WERI-Rb-1 (cell line): ENCODE results near the gene ZFYVE21.

Experiments used
- DNase-seq: peaks from one replicate; pipeline ENCODE4 v3.0.0-alpha.2; 2020
- H3K27ac ChIP-seq: fragments of 250-450 bp; sonication (Bioruptor Pico); 2 replicates; pipeline ENCODE4 v1.5.1; 2020; ENCODE audit warnings: mild to moderate bottlenecking, moderate library complexity
- H3K27me3 ChIP-seq: fragments of 250-450 bp; sonication (Bioruptor Pico); 2 replicates; pipeline ENCODE4 v1.5.1; 2021; ENCODE audit warnings: mild to moderate bottlenecking, low read depth, moderate library complexity; ENCODE audit not compliant: insufficient read depth, severe bottlenecking
- H3K36me3 ChIP-seq: fragments of 250-450 bp; sonication (Bioruptor Pico); 2 replicates; pipeline ENCODE4 v1.5.1; 2020; ENCODE audit warnings: mild to moderate bottlenecking, moderate library complexity
- H3K4me3 ChIP-seq: 2 replicates; pipeline ENCODE4 v1.5.1; 2011; ENCODE audit warnings: low read depth, mild to moderate bottlenecking, control low read depth, low read length
- H3K9me3 ChIP-seq: fragments of 250-450 bp; sonication (Bioruptor Pico); 2 replicates; pipeline ENCODE4 v1.5.1; 2021; ENCODE audit warnings: mild to moderate bottlenecking, moderate library complexity; ENCODE audit not compliant: severe bottlenecking
- CTCF ChIP-seq: IDR thresholded peaks from 2 replicates; pipeline ENCODE4 v1.5.1; 2011; ENCODE audit warnings: low read depth, mild to moderate bottlenecking, control low read depth, inconsistent platforms, low read length

The ZFYVE21 gene

GRCh38 chr14:103734081-103734888 lies 18.7 kb downstream of the ZFYVE21 start:
- H3K36me3 ChIP-seq = peaks cover 48% of the 10 kb centered on the region
- no peak for TF ChIP-seq CTCF
- H3K27ac ChIP-seq = no peak overlapping the region
- no peak overlapping the region for H3K4me3 ChIP-seq
- no peak for DNase-seq
- H3K9me3 ChIP-seq = no peaks in the 10 kb centered on the region
- H3K27me3 ChIP-seq = no peaks in the 10 kb centered on the region

- H3K9me3 ChIP-seq = no peaks in the 10 kb centered on the region
- no peak overlapping the region for H3K4me3 ChIP-seq
- H3K27ac ChIP-seq = peak overlapping the region; percentile 36
- DNase-seq = peak; percentile 41
- H3K27me3 ChIP-seq = no peaks in the 10 kb centered on the region
- TF ChIP-seq CTCF = no peak
- peaks cover 44% of the 10 kb centered on the region for H3K36me3 ChIP-seq
Measured at GRCh38 chr14:103735022-103735421, 19.4 kb downstream of the ZFYVE21 start.

- no peak overlapping the region for H3K4me3 ChIP-seq
- peaks cover 40% of the 10 kb centered on the region for H3K36me3 ChIP-seq
- DNase-seq = no peak
- no peaks in the 10 kb centered on the region for H3K27me3 ChIP-seq
- H3K27ac ChIP-seq = peak overlapping the region; percentile 36; the same call in 1 of the 2 replicates
- H3K9me3 ChIP-seq = no peaks in the 10 kb centered on the region
- no peak for TF ChIP-seq CTCF
Measured at GRCh38 chr14:103735439-103735814, 19.8 kb downstream of the ZFYVE21 start.

- H3K9me3 ChIP-seq = no peaks in the 10 kb centered on the region
- H3K4me3 ChIP-seq = no peak overlapping the region
- H3K27me3 ChIP-seq = no peaks in the 10 kb centered on the region
- DNase-seq = peak; percentile 67
- peaks cover 34% of the 10 kb centered on the region for H3K36me3 ChIP-seq
- peak overlapping the region; percentile 11 for H3K27ac ChIP-seq
- no peak for TF ChIP-seq CTCF
Measured at GRCh38 chr14:103735815-103736545, 20.4 kb downstream of the ZFYVE21 start.

- DNase-seq = no peak
- Histone ChIP-seq H3K36me3 (peaks cover 34% of the 10 kb centered on the region), H3K4me3 (no peak overlapping the region), H3K27me3 (no peaks in the 10 kb centered on the region), H3K9me3 (no peaks in the 10 kb centered on the region), H3K27ac (peak overlapping the region; percentile 11; the same call in 1 of the 2 replicates)
- TF ChIP-seq CTCF = no peak
Measured at GRCh38 chr14:103736546-103737431, 21.2 kb downstream of the ZFYVE21 start.
